ENCODE results near the gene SLC35F3. TPM values are rescaled to one million over a fixed set of nuclear protein-coding genes. Genes with fewer than 3 reads are reported as not detected.

The SLC35F3 gene
- polyA plus RNA-seq, 1 of the 3 experiments (the other 2 are of a cell fraction), result 0.87 TPM

- Histone ChIP-seq H3K79me2 (ENCODE audit: insufficient read depth) (no peaks in the 10 kb centered on the region), H3K27ac (ENCODE audit: low read depth in 2 of 2, low read length in 1 of 2) (no peak overlapping the region), H3F3A (replicated peaks; ENCODE audit: insufficient read depth) (no peaks in the 10 kb centered on the region), H4K20me1 (ENCODE audit: insufficient read depth) (no peaks in the 10 kb centered on the region), H3K9ac (no peak overlapping the region), H3K9me3 (no peaks in the 10 kb centered on the region), H3K4me2 (no peak overlapping the region), H3K27me3 (ENCODE audit: insufficient read depth) (no peaks in the 10 kb centered on the region; the same call in 1 of the 2 replicates), H2AFZ (ENCODE audit: low read depth) (no peak overlapping the region), H3K4me3 (ENCODE audit: low read depth in 2 of 2, low read length in 1 of 2) (no peak overlapping the region), H3K36me3 (replicated peaks in 1 of 2; ENCODE audit: control insufficient read depth in 1 of 2, insufficient read depth in 2 of 2, low read length in 1 of 2) (no peaks in the 10 kb centered on the region), H3K4me1 (ENCODE audit: control insufficient read depth in 1 of 2, insufficient read depth in 2 of 2, low read depth in 1 of 2, low read length in 1 of 2) (peaks cover 0 to 12% of the 10 kb centered on the region in 2 experiments; a peak in 1 of 4 replicates), H3K9me2 (no peaks in the 10 kb centered on the region)
- no peak for TF ChIP-seq YY1 (IDR thresholded peaks at IDR 0.05; ENCODE audit: low read depth)
- TF ChIP-seq MXI1 (IDR thresholded peaks at IDR 0.05; ENCODE audit: low read depth, low read length), result no peak
- no peak for TF ChIP-seq RFX5 (IDR thresholded peaks at IDR 0.05; ENCODE audit: low read length)
- no peak for DNase-seq
- 75% methylated on average over 2 of the region's 2 CpGs for WGBS (ENCODE audit: low lambda C conversion rate)
- CTCF ChIA-PET, result interaction anchor here (1.6 to 1.7 kb wide), 2 partner anchors 16 to 53 kb away, joined by 5 read pairs; no protein-coding TSS in a partner anchor
- POLR2A ChIA-PET, result no interaction called here
Measured at GRCh38 chr1:234091876-234092275, 187.4 kb downstream of the SLC35F3 start.

- H2AFZ ChIP-seq (ENCODE audit: low read depth), result no peak overlapping the region
- H3K4me3 ChIP-seq (ENCODE audit: low read depth in 2 of 2, low read length in 1 of 2), result no peak overlapping the region
- no peak for DNase-seq
- WGBS (ENCODE audit: low lambda C conversion rate), result 10% methylated on average over 1 of the region's 1 CpG
- POLR2A ChIA-PET, result no interaction called here
- no peaks in the 10 kb centered on the region for H4K20me1 ChIP-seq (ENCODE audit: insufficient read depth)
- no peaks in the 10 kb centered on the region for H3K9me3 ChIP-seq
- no peak overlapping the region for H3K4me2 ChIP-seq
- H3F3A ChIP-seq (replicated peaks; ENCODE audit: insufficient read depth), result no peaks in the 10 kb centered on the region
- H3K27ac ChIP-seq (ENCODE audit: low read depth in 2 of 2, low read length in 1 of 2), result no peak overlapping the region; a peak in 1 of 4 replicates
- no peak overlapping the region for H3K9ac ChIP-seq
- peaks cover 0 to 12% of the 10 kb centered on the region in 2 experiments; a peak in 1 of 4 replicates for H3K4me1 ChIP-seq (ENCODE audit: control insufficient read depth in 1 of 2, insufficient read depth in 2 of 2, low read depth in 1 of 2, low read length in 1 of 2)
- no peaks in the 10 kb centered on the region for H3K79me2 ChIP-seq (ENCODE audit: insufficient read depth)
- CTCF ChIA-PET, result interaction anchor here (1.0 to 4.7 kb wide), 6 partner anchors 13 to 302 kb away, joined by 3 to 18 read pairs (median 3); no protein-coding TSS in a partner anchor
- no peaks in the 10 kb centered on the region for H3K36me3 ChIP-seq (replicated peaks in 1 of 2; ENCODE audit: control insufficient read depth in 1 of 2, insufficient read depth in 2 of 2, low read length in 1 of 2)
- H3K27me3 ChIP-seq (ENCODE audit: insufficient read depth), result no peaks in the 10 kb centered on the region; the same call in 1 of the 2 replicates
- peak; percentile 62 for TF ChIP-seq GATA2 (CRISPR knock-in tag; IDR thresholded peaks at IDR 0.05)
- peak in 1 of 2 experiments; percentile 40; a peak in 2 of 4 replicates for TF ChIP-seq EP300 (IDR thresholded peaks at IDR 0.05; ENCODE audit: borderline replicate concordance in 1 of 2, low read depth in 1 of 2, low read length in 1 of 2)
- TF ChIP-seq RCOR1 (IDR thresholded peaks at IDR 0.05; ENCODE audit: low read length), result peak; percentile 83; the same call in 1 of the 2 replicates
- TF ChIP-seq RAD21 (IDR thresholded peaks at IDR 0.05; ENCODE audit: low read length), result no peak
- TF ChIP-seq FOXJ3 (CRISPR knock-in tag; IDR thresholded peaks at IDR 0.05), result 0 out of 2 replicates have a peak, but pooled peaks have one; percentile 23
- no peaks in the 10 kb centered on the region for H3K9me2 ChIP-seq
Measured at GRCh38 chr1:234093107-234093506, 188.6 kb downstream of the SLC35F3 start.

GRCh38 chr1:234093741-234094140 lies 189.3 kb downstream of the SLC35F3 start:
- Histone ChIP-seq H3K27ac (ENCODE audit: low read depth in 2 of 2, low read length in 1 of 2) (peak overlapping the region in 1 of 2 experiments; percentile 5; a peak in 2 of 4 replicates), H3K4me1 (ENCODE audit: control insufficient read depth in 1 of 2, insufficient read depth in 2 of 2, low read depth in 1 of 2, low read length in 1 of 2) (peaks cover 0 to 12% of the 10 kb centered on the region in 2 experiments; a peak in 1 of 4 replicates), H3K9ac (no peak overlapping the region), H3K36me3 (replicated peaks in 1 of 2; ENCODE audit: control insufficient read depth in 1 of 2, insufficient read depth in 2 of 2, low read length in 1 of 2) (no peaks in the 10 kb centered on the region), H3F3A (replicated peaks; ENCODE audit: insufficient read depth) (no peaks in the 10 kb centered on the region), H3K9me3 (no peaks in the 10 kb centered on the region), H3K4me2 (no peak overlapping the region), H3K4me3 (ENCODE audit: low read depth in 2 of 2, low read length in 1 of 2) (no peak overlapping the region), H3K79me2 (ENCODE audit: insufficient read depth) (no peaks in the 10 kb centered on the region), H2AFZ (ENCODE audit: low read depth) (no peak overlapping the region), H3K9me2 (no peaks in the 10 kb centered on the region), H3K27me3 (ENCODE audit: insufficient read depth) (no peaks in the 10 kb centered on the region; the same call in 1 of the 2 replicates), H4K20me1 (ENCODE audit: insufficient read depth) (no peaks in the 10 kb centered on the region)
- 46% methylated on average over 5 of the region's 5 CpGs for whole genome bisulfite sequencing (ENCODE audit: low lambda C conversion rate)
- CTCF ChIA-PET, result interaction anchor here (1.0 to 4.7 kb wide), 6 partner anchors 9 to 303 kb away, joined by 3 to 18 read pairs (median 3); no protein-coding TSS in a partner anchor
- peak; percentile 39 for DNase-seq
- POLR2A ChIA-PET, result no interaction called here
- no peak for TF ChIP-seq RAD21 (IDR thresholded peaks at IDR 0.05; ENCODE audit: low read length)
- peak; percentile 64; the same call in 1 of the 2 replicates for TF ChIP-seq MXI1 (IDR thresholded peaks at IDR 0.05; ENCODE audit: low read depth, low read length)
- TF ChIP-seq MEF2A (IDR thresholded peaks at IDR 0.05; ENCODE audit: borderline replicate concordance, low read depth), result no peak
- no peak for TF ChIP-seq ZBTB33 (IDR thresholded peaks at IDR 0.05; ENCODE audit: borderline replicate concordance, low read depth)
- TF ChIP-seq NFIC (IDR thresholded peaks at IDR 0.05; ENCODE audit: borderline replicate concordance), result no peak
- no peak for TF ChIP-seq TCF12 (IDR thresholded peaks at IDR 0.05)

Measured in SK-N-SH (cell line).